Panc1 (cell line): ENCODE data around the gene NCBP2L.

Experiments
- POLR2AphosphoS5 ChIP-seq: IDR thresholded peaks from 2 replicates; pipeline ENCODE4 v1.6.1; 2012; ENCODE audit warnings: mild to moderate bottlenecking, low read depth, low read length, moderate library complexity
- TCF7L2 ChIP-seq: IDR thresholded peaks from 2 replicates; pipeline ENCODE4 v1.6.1; 2011; ENCODE audit warnings: mild to moderate bottlenecking, low read depth, low read length, inconsistent platforms
- TF ChIP-seq, protein P1 (sequence below), 2 experiments: IDR thresholded peaks; 2 replicates each; pipeline ENCODE4 v1.6.1; 2011 to 2012; ENCODE audit warnings: low read depth in 2 of 2, control low read depth in 1 of 2, low read length in 1 of 2, mild to moderate bottlenecking in 1 of 2, moderate library complexity in 1 of 2; ENCODE audit not compliant: insufficient read depth in 1 of 2

DNA sequence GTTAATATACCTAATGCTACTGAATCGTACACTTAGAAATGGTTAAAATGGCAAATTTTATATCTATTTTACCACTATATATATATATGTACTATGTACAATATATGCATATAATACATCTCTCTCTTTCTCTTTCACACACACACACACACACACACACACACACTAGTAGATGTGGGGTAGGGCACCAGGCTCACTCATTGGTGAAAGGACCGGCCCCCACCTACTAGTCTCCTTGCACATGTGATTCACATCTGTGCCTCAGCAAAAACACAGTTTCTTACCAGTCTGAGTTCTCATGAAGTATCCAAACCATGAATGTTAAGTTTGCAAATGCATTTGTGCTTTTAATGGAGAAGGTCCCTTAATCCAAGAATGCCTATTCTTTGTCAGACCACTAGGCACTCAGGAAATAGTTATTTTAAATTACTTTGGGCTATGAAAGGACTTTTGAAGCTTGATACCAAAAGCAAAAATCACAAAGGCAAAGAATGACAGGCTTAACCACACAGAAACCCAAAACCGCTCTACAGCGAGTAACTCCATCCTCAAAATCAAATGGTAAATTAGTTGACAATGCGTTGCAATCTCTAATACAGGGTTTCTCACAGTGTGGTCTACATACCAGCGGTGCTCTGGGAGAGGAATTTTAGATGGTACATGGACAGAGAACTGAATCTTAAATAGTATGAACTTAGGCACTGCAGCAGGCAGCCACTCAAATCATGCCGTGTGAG is 7.8 kb upstream of the NCBP2L start:
- no peak for TF ChIP-seq POLR2AphosphoS5
- TF ChIP-seq, protein P1, sequence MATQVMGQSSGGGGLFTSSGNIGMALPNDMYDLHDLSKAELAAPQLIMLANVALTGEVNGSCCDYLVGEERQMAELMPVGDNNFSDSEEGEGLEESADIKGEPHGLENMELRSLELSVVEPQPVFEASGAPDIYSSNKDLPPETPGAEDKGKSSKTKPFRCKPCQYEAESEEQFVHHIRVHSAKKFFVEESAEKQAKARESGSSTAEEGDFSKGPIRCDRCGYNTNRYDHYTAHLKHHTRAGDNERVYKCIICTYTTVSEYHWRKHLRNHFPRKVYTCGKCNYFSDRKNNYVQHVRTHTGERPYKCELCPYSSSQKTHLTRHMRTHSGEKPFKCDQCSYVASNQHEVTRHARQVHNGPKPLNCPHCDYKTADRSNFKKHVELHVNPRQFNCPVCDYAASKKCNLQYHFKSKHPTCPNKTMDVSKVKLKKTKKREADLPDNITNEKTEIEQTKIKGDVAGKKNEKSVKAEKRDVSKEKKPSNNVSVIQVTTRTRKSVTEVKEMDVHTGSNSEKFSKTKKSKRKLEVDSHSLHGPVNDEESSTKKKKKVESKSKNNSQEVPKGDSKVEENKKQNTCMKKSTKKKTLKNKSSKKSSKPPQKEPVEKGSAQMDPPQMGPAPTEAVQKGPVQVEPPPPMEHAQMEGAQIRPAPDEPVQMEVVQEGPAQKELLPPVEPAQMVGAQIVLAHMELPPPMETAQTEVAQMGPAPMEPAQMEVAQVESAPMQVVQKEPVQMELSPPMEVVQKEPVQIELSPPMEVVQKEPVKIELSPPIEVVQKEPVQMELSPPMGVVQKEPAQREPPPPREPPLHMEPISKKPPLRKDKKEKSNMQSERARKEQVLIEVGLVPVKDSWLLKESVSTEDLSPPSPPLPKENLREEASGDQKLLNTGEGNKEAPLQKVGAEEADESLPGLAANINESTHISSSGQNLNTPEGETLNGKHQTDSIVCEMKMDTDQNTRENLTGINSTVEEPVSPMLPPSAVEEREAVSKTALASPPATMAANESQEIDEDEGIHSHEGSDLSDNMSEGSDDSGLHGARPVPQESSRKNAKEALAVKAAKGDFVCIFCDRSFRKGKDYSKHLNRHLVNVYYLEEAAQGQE (IDR thresholded peaks at IDR 0.05; ENCODE audit: insufficient read depth in 1 of 2, low read depth in 2 of 2, low read length in 1 of 2) = no peak
- no peak for TF ChIP-seq TCF7L2
